Right lobe of liver (tissue), 6 donors: Measurements from ENCODE around the gene DIS3L2. TPM values are rescaled to one million over a fixed set of nuclear protein-coding genes. Genes with fewer than 3 reads are reported as not detected.

Experiments used
- ATAC-seq, 4 donors: fragments of 200-7000 bp; cut with Tn5 transposase; one replicate each; pipeline ENCODE4 v1.9.1; 2020; ENCODE audit warnings: mild to moderate bottlenecking in 4 of 4, moderate library complexity in 4 of 4
- DNase-seq, 3 donors: peaks; one replicate each; pipeline ENCODE4 v3.0.0-alpha.2; 2020
- H3K27ac ChIP-seq, 3 donors: fragments of 200-600 bp; one replicate each; pipeline ENCODE4 v1.8.0; 2022
- H3K27me3 ChIP-seq, 2 donors: fragments of 200-600 bp; one replicate each; pipeline ENCODE4 v1.8.0; 2022
- H3K36me3 ChIP-seq, 4 donors: fragments of 200-600 bp; sonication (generic) in 1 of 4; one replicate each; pipeline versions ENCODE4 v1.5.1 to v1.8.0; 2017 to 2022; ENCODE audit warnings: control low read depth in 1 of 4
- H3K4me1 ChIP-seq, 4 donors: fragments of 200-600 bp; sonication (generic) in 1 of 4; one replicate each; pipeline versions ENCODE4 v1.5.1 to v1.8.0; 2017 to 2022; ENCODE audit warnings: control low read depth in 1 of 4
- H3K4me3 ChIP-seq, 3 donors: fragments of 200-600 bp; one replicate each; pipeline ENCODE4 v1.8.0; 2022
- H3K9me3 ChIP-seq, 4 donors: fragments of 200-600 bp; sonication (generic) in 1 of 4; one replicate each; pipeline versions ENCODE4 v1.5.1 to v1.8.0; 2017 to 2022; ENCODE audit warnings: control low read depth in 1 of 4
- POLR2A ChIP-seq: fragments of 450-650 bp; IDR thresholded peaks from one replicate; pipeline ENCODE4 v1.6.1; 2017; ENCODE audit warnings: antibody characterized with exemption, mild to moderate bottlenecking
- WGBS: methylation state at CpG from one replicate; pipeline ENCODE4 v1.1.6; 2018; ENCODE audit warnings: low coverage, low lambda C conversion rate; ENCODE audit not compliant: insufficient coverage; ENCODE audit errors: missing lambda C conversion rate; 5-methylcytosine and 5-hydroxymethylcytosine counted together
- intact Hi-C, 2 donors: fragments of 100-400 bp; cut with DNase I; formaldehyde crosslinking; loops; one replicate each; pipeline versions ENCODE4 v1.11.2 to v1.14.1; 2022
- total RNA-seq, 6 experiments: library from RNA; depleted of rRNA in 2 of 6; stranded (reverse); fragments of >200 nt in 2 of 6; fragmentation: NEBNext Ultra II Directional in 3 of 6; extraction: Animal tissue kit (Norgen Biotek cat#: 25700) in 3 of 6; gene quantifications; one replicate each; pipeline versions ENCODE4 v1.1.0 to v1.2.4, GENCODE V29; 2016 to 2023
- TF ChIP-seq, protein P1 (sequence below), 4 donors: fragments of 200-600 bp in 3 of 4; fragments of 450-650 bp in 1 of 4; IDR thresholded peaks; one replicate each; pipeline versions ENCODE4 v1.5.1 to v1.8.0; 2016 to 2022; ENCODE audit warnings: antibody characterized with exemption in 4 of 4, mild to moderate bottlenecking in 2 of 4
- donor health status: DM: no; HTN: yes; CAD: no.
- donor health status: DM: no; HTN: no; CAD: no.
- donor health status: DM: no; HTN: no; CAD: no.
- donor health status: DM: no; HTN: yes; CAD: no.
- donor health status: DM: no; HTN: yes; CAD: no.

The DIS3L2 gene
- total RNA-seq, 6 experiments from 2014 or later: 8.1 to 22.3 (median 16.7) TPM

DNA sequence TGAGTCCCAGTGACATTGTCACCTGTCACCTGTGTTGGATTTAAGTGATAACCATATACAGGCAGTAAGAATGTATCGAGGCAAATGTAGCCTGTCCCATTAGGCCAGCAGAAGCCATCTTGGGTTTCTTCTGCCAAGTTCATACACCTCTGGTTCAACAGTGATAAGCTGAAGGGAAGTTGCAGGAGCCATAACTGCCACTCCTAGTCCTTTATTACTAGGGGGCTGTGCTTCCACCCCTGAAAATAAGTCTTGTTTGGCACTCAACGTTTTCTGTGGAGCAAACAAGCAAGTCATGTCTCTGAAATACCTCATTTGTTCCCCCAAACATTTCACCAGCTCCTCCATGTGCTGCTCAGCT is 358.9 kb downstream of the DIS3L2 start:
- ATAC-seq (no peak), DNase-seq (peak in 1 of 3 donors; percentile 1)
- Histone ChIP-seq H3K4me1 (peaks cover 0 to 4% (median 0%) of the 10 kb centered on the region in 4 donors), H3K27me3 (no peaks in the 10 kb centered on the region), H3K9me3 (no peaks in the 10 kb centered on the region), H3K27ac (no peak overlapping the region), H3K4me3 (no peak overlapping the region), H3K36me3 (no peaks in the 10 kb centered on the region)
- 44% methylated on average over 1 of the region's 2 CpGs for WGBS
- intact Hi-C loops: loop anchor here in 1 of 2 donors (10.0 kb wide), 1 partner anchor 396 kb away; the partner anchor contains the start of gene NPPC
- TF ChIP-seq, protein P1, sequence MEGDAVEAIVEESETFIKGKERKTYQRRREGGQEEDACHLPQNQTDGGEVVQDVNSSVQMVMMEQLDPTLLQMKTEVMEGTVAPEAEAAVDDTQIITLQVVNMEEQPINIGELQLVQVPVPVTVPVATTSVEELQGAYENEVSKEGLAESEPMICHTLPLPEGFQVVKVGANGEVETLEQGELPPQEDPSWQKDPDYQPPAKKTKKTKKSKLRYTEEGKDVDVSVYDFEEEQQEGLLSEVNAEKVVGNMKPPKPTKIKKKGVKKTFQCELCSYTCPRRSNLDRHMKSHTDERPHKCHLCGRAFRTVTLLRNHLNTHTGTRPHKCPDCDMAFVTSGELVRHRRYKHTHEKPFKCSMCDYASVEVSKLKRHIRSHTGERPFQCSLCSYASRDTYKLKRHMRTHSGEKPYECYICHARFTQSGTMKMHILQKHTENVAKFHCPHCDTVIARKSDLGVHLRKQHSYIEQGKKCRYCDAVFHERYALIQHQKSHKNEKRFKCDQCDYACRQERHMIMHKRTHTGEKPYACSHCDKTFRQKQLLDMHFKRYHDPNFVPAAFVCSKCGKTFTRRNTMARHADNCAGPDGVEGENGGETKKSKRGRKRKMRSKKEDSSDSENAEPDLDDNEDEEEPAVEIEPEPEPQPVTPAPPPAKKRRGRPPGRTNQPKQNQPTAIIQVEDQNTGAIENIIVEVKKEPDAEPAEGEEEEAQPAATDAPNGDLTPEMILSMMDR (IDR thresholded peaks at IDR 0.05): no peak
- TF ChIP-seq POLR2A: no peak

DNA sequence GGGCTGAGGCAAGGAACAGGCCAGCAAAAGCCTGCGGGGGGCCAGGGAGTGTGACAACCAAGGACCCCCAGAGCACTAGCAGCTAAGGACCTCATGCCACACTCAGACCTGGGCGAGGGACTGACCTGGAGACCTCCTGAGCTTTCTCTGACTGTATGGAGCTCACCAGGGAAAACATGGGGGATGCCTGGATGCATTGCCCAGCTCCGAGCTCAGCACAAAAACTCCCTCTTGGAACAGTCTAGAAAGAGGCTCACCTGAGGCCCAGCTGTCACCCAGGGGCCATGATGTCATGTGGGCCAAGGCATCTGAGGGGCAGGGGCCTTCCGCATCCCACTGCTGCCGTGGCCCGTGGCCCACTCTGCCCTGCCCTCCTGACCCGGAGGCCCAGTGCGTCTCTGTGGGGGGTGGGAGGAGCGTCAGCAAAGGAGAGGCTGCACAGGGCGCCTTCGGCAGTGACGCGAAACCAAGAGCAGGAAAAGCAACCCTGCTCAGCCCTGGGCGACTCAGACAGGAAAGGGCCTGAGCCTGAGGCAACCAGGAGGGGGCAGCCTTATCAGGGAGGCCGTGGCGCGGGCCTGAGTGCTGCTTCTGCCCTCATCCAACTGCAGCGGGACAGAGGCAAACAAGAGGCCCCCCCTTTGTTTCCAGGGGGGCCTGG is 359.8 kb downstream of the DIS3L2 start:
- 78% methylated on average over 5 of the region's 18 CpGs for WGBS
- intact Hi-C loops: loop anchor here in 1 of 2 donors (10.0 kb wide), 1 partner anchor 396 kb away; the partner anchor contains the start of gene NPPC
- peak in 2 of 3 donors; percentile 37 to 49 for DNase-seq

DNA sequence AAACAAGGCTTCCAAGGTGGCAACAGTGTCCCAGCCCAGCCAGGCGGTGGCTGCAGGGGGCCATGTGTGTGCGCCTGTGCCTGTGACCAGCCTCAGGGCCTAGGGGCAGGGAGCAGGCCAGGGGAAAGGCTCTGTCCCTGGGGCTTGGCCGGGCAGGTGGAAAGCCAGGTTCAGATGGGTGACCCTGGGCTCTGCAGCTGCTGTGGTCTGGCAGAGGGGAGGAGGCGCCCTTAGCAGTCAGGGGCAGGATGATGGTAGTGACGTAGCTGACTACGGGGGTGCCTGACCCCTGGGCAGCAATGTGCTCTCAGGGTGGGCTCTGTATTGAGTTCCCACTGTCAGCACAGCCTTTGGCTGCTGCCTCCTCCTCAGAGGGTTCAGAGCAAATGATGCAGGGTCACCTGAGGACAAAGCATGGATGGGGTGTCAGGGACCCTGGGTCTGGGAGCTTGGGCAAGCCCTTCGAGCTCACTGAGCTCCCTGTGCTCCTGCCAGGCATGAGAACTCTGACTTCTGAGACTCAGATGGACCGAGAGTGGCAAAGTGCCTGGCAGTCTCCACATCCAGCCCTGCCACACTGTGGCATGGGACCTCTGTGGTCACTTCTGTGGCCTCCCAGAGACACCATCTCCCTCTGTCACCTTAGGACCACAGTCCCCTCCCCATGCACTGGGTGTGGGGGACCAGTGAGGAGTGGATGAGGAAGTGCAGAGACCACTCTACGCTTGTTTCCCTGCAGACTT is 360.5 kb downstream of the DIS3L2 start:
- TF ChIP-seq POLR2A: no peak
- TF ChIP-seq, protein P1 (IDR thresholded peaks at IDR 0.05): no peak
- no CpG with 5 or more reads among the region's 9 CpGs for WGBS
- intact Hi-C loops: loop anchor here in 1 of 2 donors (10.0 kb wide), 1 partner anchor 397 kb away; the partner anchor contains the start of gene NPPC
- ATAC-seq: no peak
- H3K27me3 ChIP-seq: no peaks in the 10 kb centered on the region
- no peak overlapping the region for H3K4me3 ChIP-seq
- DNase-seq: peak in 2 of 3 donors; percentile 35 to 46
- peaks cover 0 to 4% (median 0%) of the 10 kb centered on the region in 4 donors for H3K4me1 ChIP-seq
- no peaks in the 10 kb centered on the region for H3K9me3 ChIP-seq
- H3K27ac ChIP-seq: no peak overlapping the region
- H3K36me3 ChIP-seq: no peaks in the 10 kb centered on the region

More for the DNA sequence above, 359.8 kb downstream of the DIS3L2 start:
- no peaks in the 10 kb centered on the region for H3K36me3 ChIP-seq
- no peaks in the 10 kb centered on the region for H3K9me3 ChIP-seq
- H3K4me3 ChIP-seq: no peak overlapping the region
- TF ChIP-seq, protein P1 (IDR thresholded peaks at IDR 0.05): no peak
- no peak for TF ChIP-seq POLR2A
- H3K27ac ChIP-seq: no peak overlapping the region
- no peaks in the 10 kb centered on the region for H3K27me3 ChIP-seq
- peaks cover 0 to 4% (median 0%) of the 10 kb centered on the region in 4 donors for H3K4me1 ChIP-seq
- ATAC-seq: no peak

DNA sequence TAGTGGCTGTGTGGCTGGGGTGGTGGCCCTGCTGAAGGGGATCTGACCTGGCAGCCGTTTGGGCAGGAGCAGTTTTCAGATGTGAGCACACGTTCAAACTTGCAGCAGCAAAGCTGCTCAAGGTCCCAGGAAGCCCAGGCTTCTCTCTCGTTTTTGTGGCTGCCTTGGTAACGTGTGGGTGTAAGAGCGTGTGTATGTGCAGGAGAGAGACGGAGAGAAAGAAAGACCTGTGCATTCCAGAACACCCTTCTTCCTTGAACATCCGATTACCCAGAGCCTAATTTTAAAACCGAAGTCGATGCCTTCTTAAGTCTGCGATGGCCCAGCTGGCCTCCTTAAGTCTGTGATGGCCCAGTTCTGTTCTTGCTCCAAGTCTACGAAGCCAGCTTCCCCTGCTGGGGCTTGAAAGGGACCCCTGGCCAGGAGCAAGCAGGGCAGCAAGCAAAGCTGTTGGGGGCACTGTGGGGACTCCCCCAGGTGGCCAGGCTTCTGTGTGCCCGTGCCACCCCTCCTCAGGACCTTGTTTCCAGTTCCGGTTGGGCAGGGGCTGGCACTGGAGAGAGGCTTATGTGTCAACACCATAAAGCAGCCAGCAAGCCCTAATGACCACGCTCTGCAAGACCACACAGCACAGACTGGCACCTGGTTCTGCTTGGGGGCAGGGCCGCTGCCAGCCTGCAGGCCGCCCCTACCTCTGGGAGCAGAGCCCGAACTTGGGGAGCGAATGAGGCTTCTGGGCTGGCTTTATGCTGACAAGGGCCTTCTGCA is 361.2 kb downstream of the DIS3L2 start:
- Histone ChIP-seq H3K4me3 (no peak overlapping the region), H3K27me3 (no peaks in the 10 kb centered on the region), H3K4me1 (peaks cover 0 to 4% (median 0%) of the 10 kb centered on the region in 4 donors), H3K9me3 (no peaks in the 10 kb centered on the region), H3K36me3 (no peaks in the 10 kb centered on the region), H3K27ac (no peak overlapping the region)
- DNase-seq: peak in 1 of 3 donors; percentile 40
- ATAC-seq: no peak
- 74% methylated on average over 3 of the region's 18 CpGs for WGBS
- TF ChIP-seq, protein P1 (IDR thresholded peaks at IDR 0.05): no peak
- no peak for TF ChIP-seq POLR2A
- intact Hi-C loops: loop anchor here in 1 of 2 donors (10.0 kb wide), 1 partner anchor 398 kb away; the partner anchor contains the start of gene NPPC
